HEK293 (cell line): ENCODE measurements around the gene AQP3.
"Not testable (repeated sequence)": the region's sequence is repeated elsewhere in the genome, so short reads cannot be mapped to it uniquely, and the experiment has no call there.

Experiments used
- CTCF ChIA-PET: fragments of 350-600 bp; formaldehyde crosslinking; extraction: SDS; loops from one replicate; lab custom pipeline; 2021; ENCODE audit warnings: antibody characterized with exemption; lab: Yijun Ruan, JAX
- POLR2A ChIA-PET: fragments of 300-600 bp; formaldehyde crosslinking; extraction: SDS; loops from one replicate; lab custom pipeline; 2020; ENCODE audit warnings: antibody characterized with exemption, inconsistent platforms; lab: Yijun Ruan, JAX
- H3K27ac ChIP-seq: fragments of 200-500 bp; sonication (Bioruptor generic); 2 replicates; pipeline ENCODE4 v1.5.1; 2014; ENCODE audit warnings: low read depth, low read length, control low read depth, inconsistent platforms; ENCODE audit errors: extremely low read depth
- H3K36me3 ChIP-seq, 2 experiments: fragments of 200-500 bp in 1 of 2; sonication (Bioruptor generic) in 1 of 2; 1 replicate in 1 of 2; 2 replicates in 1 of 2; pipeline ENCODE4 v1.5.1; 2014 to 2017; ENCODE audit warnings: inconsistent platforms in 2 of 2, low read length in 2 of 2; ENCODE audit not compliant: control insufficient read depth in 2 of 2, insufficient read depth in 1 of 2
- H3K4me1 ChIP-seq: fragments of 200-500 bp; sonication (Bioruptor generic); 2 replicates; pipeline ENCODE4 v1.5.1; 2014; ENCODE audit warnings: mild to moderate bottlenecking, low read length, inconsistent platforms; ENCODE audit not compliant: control insufficient read depth, insufficient read depth
- H3K4me3 ChIP-seq: 2 replicates; pipeline ENCODE4 v1.5.1; 2011; ENCODE audit warnings: low read depth, mild to moderate bottlenecking, control low read depth, low read length, moderate library complexity
- H3K9me3 ChIP-seq: fragments of 200-500 bp; sonication (Bioruptor generic); 2 replicates; pipeline ENCODE4 v1.5.1; 2014; ENCODE audit warnings: low read depth, low read length, inconsistent platforms; ENCODE audit not compliant: control insufficient read depth, insufficient read depth
- ATF2 ChIP-seq: fragments of 450-650 bp; formaldehyde crosslinking; IDR thresholded peaks from 2 replicates; pipeline ENCODE4 v1.5.1; 2016; ENCODE audit warnings: missing biosample characterization, missing genetic modification characterization, low read depth
- KLF7 ChIP-seq: fragments of 450-650 bp; formaldehyde crosslinking; IDR thresholded peaks from 2 replicates; pipeline ENCODE4 v1.5.1; 2016; ENCODE audit warnings: missing biosample characterization, missing genetic modification characterization, borderline replicate concordance
- KLF8 ChIP-seq: fragments of 450-650 bp; formaldehyde crosslinking; IDR thresholded peaks from 2 replicates; pipeline ENCODE4 v1.5.1; 2016; ENCODE audit warnings: missing biosample characterization, missing genetic modification characterization
- MEIS1 ChIP-seq: sonication (generic); formaldehyde crosslinking; IDR thresholded peaks from 2 replicates; pipeline ENCODE4 v1.8.1; 2022; ENCODE audit warnings: missing genetic modification reagents, mild to moderate bottlenecking, borderline replicate concordance
- MYNN ChIP-seq: fragments of 450-650 bp; formaldehyde crosslinking; IDR thresholded peaks from 2 replicates; pipeline ENCODE4 v1.5.1; 2016; ENCODE audit warnings: missing biosample characterization, missing genetic modification characterization, borderline replicate concordance
- MZF1 ChIP-seq: fragments of 450-650 bp; formaldehyde crosslinking; IDR thresholded peaks from 2 replicates; pipeline ENCODE4 v1.5.1; 2017; ENCODE audit warnings: missing biosample characterization, missing genetic modification characterization, borderline replicate concordance
- ZBTB48 ChIP-seq: fragments of 450-650 bp; formaldehyde crosslinking; IDR thresholded peaks from 2 replicates; pipeline ENCODE4 v1.5.1; 2016; ENCODE audit warnings: missing biosample characterization, missing genetic modification characterization
- ZNF114 ChIP-seq: fragments of 450-650 bp; formaldehyde crosslinking; IDR thresholded peaks from 2 replicates; pipeline ENCODE4 v1.5.0; 2017; ENCODE audit warnings: missing biosample characterization, missing genetic modification characterization
- ZNF133 ChIP-seq: fragments of 450-650 bp; formaldehyde crosslinking; IDR thresholded peaks from 2 replicates; pipeline ENCODE4 v1.5.1; 2016; ENCODE audit warnings: missing biosample characterization, missing genetic modification characterization
- ZNF449 ChIP-seq: fragments of 450-650 bp; formaldehyde crosslinking; IDR thresholded peaks from 2 replicates; pipeline ENCODE4 v1.5.1; 2017; ENCODE audit warnings: missing biosample characterization, mild to moderate bottlenecking, missing genetic modification characterization, moderate library complexity
- ZNF48 ChIP-seq: fragments of 450-650 bp; formaldehyde crosslinking; IDR thresholded peaks from 2 replicates; pipeline ENCODE4 v1.5.1; 2016; ENCODE audit warnings: missing biosample characterization, missing genetic modification characterization
- ZNF510 ChIP-seq: fragments of 450-650 bp; formaldehyde crosslinking; IDR thresholded peaks from 2 replicates; pipeline ENCODE4 v1.5.1; 2018; ENCODE audit warnings: mild to moderate bottlenecking, missing genetic modification characterization, missing biosample characterization; ENCODE audit not compliant: insufficient replicate concordance
- ZNF610 ChIP-seq: fragments of 450-650 bp; formaldehyde crosslinking; IDR thresholded peaks from 2 replicates; pipeline ENCODE4 v1.5.1; 2016; ENCODE audit warnings: missing biosample characterization, missing genetic modification characterization, borderline replicate concordance
- ZNF624 ChIP-seq: fragments of 450-650 bp; formaldehyde crosslinking; IDR thresholded peaks from 2 replicates; pipeline ENCODE4 v1.5.1; 2017; ENCODE audit warnings: missing biosample characterization, missing genetic modification characterization
- ZNF658 ChIP-seq: fragments of 450-650 bp; formaldehyde crosslinking; IDR thresholded peaks from 2 replicates; pipeline ENCODE4; 2016; ENCODE audit warnings: missing biosample characterization, missing genetic modification characterization
- ZNF747 ChIP-seq: fragments of 450-650 bp; formaldehyde crosslinking; IDR thresholded peaks from 2 replicates; pipeline ENCODE4 v1.5.1; 2016; ENCODE audit warnings: missing biosample characterization, missing genetic modification characterization
- ZNF776 ChIP-seq: fragments of 450-650 bp; formaldehyde crosslinking; IDR thresholded peaks from 2 replicates; pipeline ENCODE4 v1.5.0; 2017; ENCODE audit warnings: missing biosample characterization, missing genetic modification characterization, borderline replicate concordance
- ZNF830 ChIP-seq: fragments of 450-650 bp; IDR thresholded peaks from 2 replicates; pipeline ENCODE4 v1.5.0; 2018; ENCODE audit warnings: missing biosample characterization, missing genetic modification characterization, low read depth, mild to moderate bottlenecking, moderate library complexity
- ZSCAN18 ChIP-seq: fragments of 450-650 bp; formaldehyde crosslinking; IDR thresholded peaks from 2 replicates; pipeline ENCODE4 v1.5.1; 2016; ENCODE audit warnings: missing biosample characterization, missing genetic modification characterization
- ZSCAN23 ChIP-seq: fragments of 450-650 bp; formaldehyde crosslinking; IDR thresholded peaks from 2 replicates; pipeline ENCODE4 v1.5.1; 2016; ENCODE audit warnings: missing biosample characterization, missing genetic modification characterization

AQP3 gene

DNA sequence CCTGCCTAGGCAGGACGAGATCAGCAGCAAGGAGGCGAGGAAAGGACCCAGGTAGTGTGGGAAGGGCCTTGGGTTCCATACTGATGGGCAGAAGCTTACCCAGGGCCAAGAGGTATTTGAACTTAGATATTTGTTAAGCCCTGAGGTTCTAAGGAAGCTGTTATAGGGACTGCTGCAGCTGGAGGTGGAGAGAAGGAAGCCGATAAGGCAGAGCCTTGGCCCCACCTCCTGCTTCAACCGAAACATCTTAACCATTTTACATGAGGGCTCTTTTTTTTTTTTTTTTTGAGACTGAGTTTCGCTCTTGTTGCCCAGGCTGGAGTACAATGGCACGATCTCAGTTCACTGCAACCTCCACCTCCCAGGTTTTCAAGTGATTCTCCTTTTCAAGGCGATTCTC lies 8.6 kb upstream of the AQP3 start:
- Histone ChIP-seq H3K4me3 (no peak overlapping the region), H3K36me3 (peaks cover 0 to 7% of the 10 kb centered on the region in 2 experiments; a peak in 1 of 3 replicates), H3K4me1 (no peaks in the 10 kb centered on the region), H3K9me3 (no peaks in the 10 kb centered on the region), H3K27ac (no peak overlapping the region)
- POLR2A ChIA-PET = no interaction called here
- CTCF ChIA-PET = interaction anchor here (0.7 to 14.8 kb wide), 4 partner anchors 14 to 155 kb away, joined by 3 to 176 read pairs (median 5); partner anchors contain the start of gene NOL6
- no peak for TF ChIP-seq MZF1 (tag by site-specific recombination)
- no peak for TF ChIP-seq MYNN (tag by site-specific recombination)
- no peak for TF ChIP-seq ZNF658 (tag by site-specific recombination)
- no peak for TF ChIP-seq ZNF114 (tag by site-specific recombination)
- TF ChIP-seq ATF2 (tag by site-specific recombination) = no peak
- TF ChIP-seq ZNF510 (tag by site-specific recombination) = no peak
- no peak for TF ChIP-seq ZNF747 (tag by site-specific recombination)
- TF ChIP-seq ZSCAN23 = no peak
- TF ChIP-seq ZNF776 (tag by site-specific recombination) = no peak
- TF ChIP-seq ZNF48 (tag by site-specific recombination) = no peak
- no peak for TF ChIP-seq ZNF624
- TF ChIP-seq ZBTB48 (tag by site-specific recombination) = no peak
- TF ChIP-seq ZNF830 (tag by site-specific recombination) = no peak
- TF ChIP-seq ZSCAN18 (tag by site-specific recombination) = no peak

- CTCF ChIA-PET = interaction anchor here (0.5 to 14.8 kb wide), 6 partner anchors 15 to 1685 kb away, joined by 3 to 176 read pairs (median 3); partner anchors contain the start of gene NOL6
- H3K9me3 ChIP-seq, H3K4me1 ChIP-seq, POLR2A ChIA-PET, H3K36me3 ChIP-seq, H3K4me3 ChIP-seq, H3K27ac ChIP-seq: not testable (repeated sequence)
These were observed 8.1 kb upstream of the AQP3 start for GRCh38 chr9:33455456-33455855.

DNA sequence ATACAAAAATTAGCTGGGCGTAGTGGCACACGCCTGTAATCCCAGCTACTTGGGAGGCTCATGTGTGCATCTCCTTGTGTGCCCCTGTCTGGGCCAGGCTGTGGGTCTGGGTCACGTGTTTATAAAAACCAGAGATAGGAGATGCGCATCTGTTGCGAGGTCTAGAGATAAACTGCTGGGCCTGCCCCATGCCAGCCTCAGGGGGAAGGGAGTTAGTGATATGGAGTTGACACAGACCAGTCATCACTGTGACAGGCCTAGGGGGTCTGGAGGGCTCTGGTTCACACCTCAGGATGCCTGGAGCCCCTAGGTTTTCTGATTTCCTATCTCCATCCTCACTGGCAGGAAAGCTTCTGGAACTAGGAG lies 7.3 kb upstream of the AQP3 start:
- H3K36me3 ChIP-seq, H3K4me1 ChIP-seq, POLR2A ChIA-PET, H3K9me3 ChIP-seq, H3K27ac ChIP-seq, H3K4me3 ChIP-seq: not testable (repeated sequence)
- CTCF ChIA-PET = interaction anchor here (0.5 to 14.8 kb wide), 8 partner anchors 8 to 210 kb away, joined by 3 to 176 read pairs (median 30); partner anchors contain the start of genes AQP7 and NOL6

DNA sequence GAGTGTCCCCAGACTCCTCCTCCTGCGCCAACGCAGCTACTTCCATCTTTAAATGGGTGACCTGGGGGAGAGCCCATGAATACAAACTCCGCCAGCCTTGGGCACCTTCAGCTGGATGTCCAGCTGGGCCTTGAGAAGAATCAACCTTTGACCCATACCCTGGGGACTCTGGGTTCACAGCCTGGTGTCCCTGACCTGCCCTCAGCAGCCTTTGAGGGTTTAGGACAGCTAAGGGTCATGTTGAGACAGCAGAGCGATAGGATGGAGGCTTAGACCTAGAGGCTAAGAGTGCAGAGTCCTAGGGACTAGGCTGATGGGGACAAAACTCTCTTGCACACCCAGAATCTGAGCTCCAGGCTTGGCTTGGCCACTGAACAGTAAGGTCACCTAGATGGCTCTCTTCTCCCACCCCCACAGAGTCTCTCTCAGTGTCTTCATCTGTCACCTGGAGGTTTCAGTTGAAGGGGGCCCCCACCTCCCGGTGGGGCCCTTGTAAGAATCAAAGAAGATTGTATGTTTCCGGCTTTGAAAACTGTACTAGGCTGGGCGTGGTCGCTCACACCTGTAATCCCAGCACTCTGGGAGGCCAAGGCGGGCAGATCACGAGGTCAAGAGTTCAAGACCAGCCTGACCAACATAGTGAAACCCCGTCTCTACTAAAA lies 6.7 kb upstream of the AQP3 start:
- no peaks in the 10 kb centered on the region for H3K36me3 ChIP-seq
- no peaks in the 10 kb centered on the region for H3K9me3 ChIP-seq
- ChIA-PET POLR2A (interaction anchor here (1.2 kb wide), 2 partner anchors 11 to 20 kb away, joined by 4 to 8 read pairs; partner anchors contain the start of gene NOL6), CTCF (interaction anchor here (0.5 to 14.8 kb wide), 18 partner anchors 9 to 250 kb away, joined by 3 to 176 read pairs (median 12); partner anchors contain the start of genes AQP7 and NOL6)
- H3K4me3 ChIP-seq = no peak overlapping the region
- H3K27ac ChIP-seq = no peak overlapping the region
- no peaks in the 10 kb centered on the region for H3K4me1 ChIP-seq
- TF ChIP-seq KLF8 (tag by site-specific recombination) (no peak), MEIS1 (CRISPR knock-in tag) (no peak), ZNF610 (tag by site-specific recombination) (no peak), ZBTB48 (tag by site-specific recombination) (no peak), ZNF449 (no peak), KLF7 (tag by site-specific recombination) (no peak), ZNF133 (tag by site-specific recombination) (no peak), ZNF510 (tag by site-specific recombination) (no peak)
